ENCODE results near the gene BHLHE41. TPM values are rescaled to one million over a fixed set of nuclear protein-coding genes. Genes with fewer than 3 reads are reported as not detected.

BHLHE41 gene
- total RNA-seq, 1 experiment from 2014 or later = 7.6 TPM

DNA sequence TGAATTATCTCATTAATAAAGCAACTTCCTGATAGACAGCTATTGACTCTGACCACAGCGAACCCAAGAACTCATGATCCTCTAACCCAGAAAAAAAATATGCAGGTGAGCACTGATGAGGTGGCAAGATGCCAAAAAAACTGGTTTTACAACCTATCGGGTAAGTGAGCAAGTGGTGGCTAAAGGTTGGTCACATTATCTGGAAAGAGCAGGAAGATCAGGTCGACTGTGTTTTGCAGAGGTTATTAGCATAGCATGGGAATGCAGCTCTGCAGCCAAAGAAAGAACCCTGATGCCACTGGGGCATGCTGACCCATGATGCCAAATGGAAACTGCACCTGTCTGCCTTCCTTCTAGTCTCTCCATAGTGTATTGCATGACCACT lies 23.5 kb downstream of the BHLHE41 start:
- POLR2A ChIA-PET = no interaction called here
- no peak for ATAC-seq
- Mint-ChIP-seq H3K4me1 (peaks cover 14% of the 10 kb centered on the region), H3K9me3 (no peaks in the 10 kb centered on the region), H3K27ac (no peak overlapping the region), H3K27me3 (ENCODE audit: low read depth) (no peaks in the 10 kb centered on the region), H3K4me3 (no peak overlapping the region), H3K36me3 (no peaks in the 10 kb centered on the region)
- TF ChIP-seq, protein P1, sequence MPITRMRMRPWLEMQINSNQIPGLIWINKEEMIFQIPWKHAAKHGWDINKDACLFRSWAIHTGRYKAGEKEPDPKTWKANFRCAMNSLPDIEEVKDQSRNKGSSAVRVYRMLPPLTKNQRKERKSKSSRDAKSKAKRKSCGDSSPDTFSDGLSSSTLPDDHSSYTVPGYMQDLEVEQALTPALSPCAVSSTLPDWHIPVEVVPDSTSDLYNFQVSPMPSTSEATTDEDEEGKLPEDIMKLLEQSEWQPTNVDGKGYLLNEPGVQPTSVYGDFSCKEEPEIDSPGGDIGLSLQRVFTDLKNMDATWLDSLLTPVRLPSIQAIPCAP (CRISPR knock-in tag; IDR thresholded peaks at IDR 0.05) = no peak
- no peak for TF ChIP-seq ZNF232 (CRISPR knock-in tag; IDR thresholded peaks at IDR 0.05)
- TF ChIP-seq, protein P2, sequence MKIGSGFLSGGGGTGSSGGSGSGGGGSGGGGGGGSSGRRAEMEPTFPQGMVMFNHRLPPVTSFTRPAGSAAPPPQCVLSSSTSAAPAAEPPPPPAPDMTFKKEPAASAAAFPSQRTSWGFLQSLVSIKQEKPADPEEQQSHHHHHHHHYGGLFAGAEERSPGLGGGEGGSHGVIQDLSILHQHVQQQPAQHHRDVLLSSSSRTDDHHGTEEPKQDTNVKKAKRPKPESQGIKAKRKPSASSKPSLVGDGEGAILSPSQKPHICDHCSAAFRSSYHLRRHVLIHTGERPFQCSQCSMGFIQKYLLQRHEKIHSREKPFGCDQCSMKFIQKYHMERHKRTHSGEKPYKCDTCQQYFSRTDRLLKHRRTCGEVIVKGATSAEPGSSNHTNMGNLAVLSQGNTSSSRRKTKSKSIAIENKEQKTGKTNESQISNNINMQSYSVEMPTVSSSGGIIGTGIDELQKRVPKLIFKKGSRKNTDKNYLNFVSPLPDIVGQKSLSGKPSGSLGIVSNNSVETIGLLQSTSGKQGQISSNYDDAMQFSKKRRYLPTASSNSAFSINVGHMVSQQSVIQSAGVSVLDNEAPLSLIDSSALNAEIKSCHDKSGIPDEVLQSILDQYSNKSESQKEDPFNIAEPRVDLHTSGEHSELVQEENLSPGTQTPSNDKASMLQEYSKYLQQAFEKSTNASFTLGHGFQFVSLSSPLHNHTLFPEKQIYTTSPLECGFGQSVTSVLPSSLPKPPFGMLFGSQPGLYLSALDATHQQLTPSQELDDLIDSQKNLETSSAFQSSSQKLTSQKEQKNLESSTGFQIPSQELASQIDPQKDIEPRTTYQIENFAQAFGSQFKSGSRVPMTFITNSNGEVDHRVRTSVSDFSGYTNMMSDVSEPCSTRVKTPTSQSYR (CRISPR knock-in tag; IDR thresholded peaks at IDR 0.05) = no peak
- TF ChIP-seq, protein P3, sequence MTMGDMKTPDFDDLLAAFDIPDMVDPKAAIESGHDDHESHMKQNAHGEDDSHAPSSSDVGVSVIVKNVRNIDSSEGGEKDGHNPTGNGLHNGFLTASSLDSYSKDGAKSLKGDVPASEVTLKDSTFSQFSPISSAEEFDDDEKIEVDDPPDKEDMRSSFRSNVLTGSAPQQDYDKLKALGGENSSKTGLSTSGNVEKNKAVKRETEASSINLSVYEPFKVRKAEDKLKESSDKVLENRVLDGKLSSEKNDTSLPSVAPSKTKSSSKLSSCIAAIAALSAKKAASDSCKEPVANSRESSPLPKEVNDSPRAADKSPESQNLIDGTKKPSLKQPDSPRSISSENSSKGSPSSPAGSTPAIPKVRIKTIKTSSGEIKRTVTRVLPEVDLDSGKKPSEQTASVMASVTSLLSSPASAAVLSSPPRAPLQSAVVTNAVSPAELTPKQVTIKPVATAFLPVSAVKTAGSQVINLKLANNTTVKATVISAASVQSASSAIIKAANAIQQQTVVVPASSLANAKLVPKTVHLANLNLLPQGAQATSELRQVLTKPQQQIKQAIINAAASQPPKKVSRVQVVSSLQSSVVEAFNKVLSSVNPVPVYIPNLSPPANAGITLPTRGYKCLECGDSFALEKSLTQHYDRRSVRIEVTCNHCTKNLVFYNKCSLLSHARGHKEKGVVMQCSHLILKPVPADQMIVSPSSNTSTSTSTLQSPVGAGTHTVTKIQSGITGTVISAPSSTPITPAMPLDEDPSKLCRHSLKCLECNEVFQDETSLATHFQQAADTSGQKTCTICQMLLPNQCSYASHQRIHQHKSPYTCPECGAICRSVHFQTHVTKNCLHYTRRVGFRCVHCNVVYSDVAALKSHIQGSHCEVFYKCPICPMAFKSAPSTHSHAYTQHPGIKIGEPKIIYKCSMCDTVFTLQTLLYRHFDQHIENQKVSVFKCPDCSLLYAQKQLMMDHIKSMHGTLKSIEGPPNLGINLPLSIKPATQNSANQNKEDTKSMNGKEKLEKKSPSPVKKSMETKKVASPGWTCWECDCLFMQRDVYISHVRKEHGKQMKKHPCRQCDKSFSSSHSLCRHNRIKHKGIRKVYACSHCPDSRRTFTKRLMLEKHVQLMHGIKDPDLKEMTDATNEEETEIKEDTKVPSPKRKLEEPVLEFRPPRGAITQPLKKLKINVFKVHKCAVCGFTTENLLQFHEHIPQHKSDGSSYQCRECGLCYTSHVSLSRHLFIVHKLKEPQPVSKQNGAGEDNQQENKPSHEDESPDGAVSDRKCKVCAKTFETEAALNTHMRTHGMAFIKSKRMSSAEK (CRISPR knock-in tag; IDR thresholded peaks at IDR 0.05; ENCODE audit: borderline replicate concordance) = no peak
- TF ChIP-seq ZNF138 (CRISPR knock-in tag; conservative IDR thresholded peaks at IDR 0.05) = no peak
- no peak for TF ChIP-seq ZNF263 (CRISPR knock-in tag; IDR thresholded peaks at IDR 0.05; ENCODE audit: low read depth)
- TF ChIP-seq, protein P4, sequence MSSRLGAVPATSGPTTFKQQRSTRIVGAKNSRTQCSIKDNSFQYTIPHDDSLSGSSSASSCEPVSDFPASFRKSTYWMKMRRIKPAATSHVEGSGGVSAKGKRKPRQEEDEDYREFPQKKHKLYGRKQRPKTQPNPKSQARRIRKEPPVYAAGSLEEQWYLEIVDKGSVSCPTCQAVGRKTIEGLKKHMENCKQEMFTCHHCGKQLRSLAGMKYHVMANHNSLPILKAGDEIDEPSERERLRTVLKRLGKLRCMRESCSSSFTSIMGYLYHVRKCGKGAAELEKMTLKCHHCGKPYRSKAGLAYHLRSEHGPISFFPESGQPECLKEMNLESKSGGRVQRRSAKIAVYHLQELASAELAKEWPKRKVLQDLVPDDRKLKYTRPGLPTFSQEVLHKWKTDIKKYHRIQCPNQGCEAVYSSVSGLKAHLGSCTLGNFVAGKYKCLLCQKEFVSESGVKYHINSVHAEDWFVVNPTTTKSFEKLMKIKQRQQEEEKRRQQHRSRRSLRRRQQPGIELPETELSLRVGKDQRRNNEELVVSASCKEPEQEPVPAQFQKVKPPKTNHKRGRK (CRISPR knock-in tag; IDR thresholded peaks at IDR 0.05; ENCODE audit: borderline replicate concordance) = no peak
- no peak for TF ChIP-seq ETV6 (CRISPR knock-in tag; IDR thresholded peaks at IDR 0.05)
- no peak for TF ChIP-seq TEAD4 (CRISPR knock-in tag; IDR thresholded peaks at IDR 0.05)
- TF ChIP-seq FOXK1 (CRISPR knock-in tag; IDR thresholded peaks at IDR 0.05) = no peak
- TF ChIP-seq, protein P5, sequence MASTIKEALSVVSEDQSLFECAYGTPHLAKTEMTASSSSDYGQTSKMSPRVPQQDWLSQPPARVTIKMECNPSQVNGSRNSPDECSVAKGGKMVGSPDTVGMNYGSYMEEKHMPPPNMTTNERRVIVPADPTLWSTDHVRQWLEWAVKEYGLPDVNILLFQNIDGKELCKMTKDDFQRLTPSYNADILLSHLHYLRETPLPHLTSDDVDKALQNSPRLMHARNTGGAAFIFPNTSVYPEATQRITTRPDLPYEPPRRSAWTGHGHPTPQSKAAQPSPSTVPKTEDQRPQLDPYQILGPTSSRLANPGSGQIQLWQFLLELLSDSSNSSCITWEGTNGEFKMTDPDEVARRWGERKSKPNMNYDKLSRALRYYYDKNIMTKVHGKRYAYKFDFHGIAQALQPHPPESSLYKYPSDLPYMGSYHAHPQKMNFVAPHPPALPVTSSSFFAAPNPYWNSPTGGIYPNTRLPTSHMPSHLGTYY (CRISPR knock-in tag; IDR thresholded peaks at IDR 0.05) = no peak
- TF ChIP-seq, protein P6, sequence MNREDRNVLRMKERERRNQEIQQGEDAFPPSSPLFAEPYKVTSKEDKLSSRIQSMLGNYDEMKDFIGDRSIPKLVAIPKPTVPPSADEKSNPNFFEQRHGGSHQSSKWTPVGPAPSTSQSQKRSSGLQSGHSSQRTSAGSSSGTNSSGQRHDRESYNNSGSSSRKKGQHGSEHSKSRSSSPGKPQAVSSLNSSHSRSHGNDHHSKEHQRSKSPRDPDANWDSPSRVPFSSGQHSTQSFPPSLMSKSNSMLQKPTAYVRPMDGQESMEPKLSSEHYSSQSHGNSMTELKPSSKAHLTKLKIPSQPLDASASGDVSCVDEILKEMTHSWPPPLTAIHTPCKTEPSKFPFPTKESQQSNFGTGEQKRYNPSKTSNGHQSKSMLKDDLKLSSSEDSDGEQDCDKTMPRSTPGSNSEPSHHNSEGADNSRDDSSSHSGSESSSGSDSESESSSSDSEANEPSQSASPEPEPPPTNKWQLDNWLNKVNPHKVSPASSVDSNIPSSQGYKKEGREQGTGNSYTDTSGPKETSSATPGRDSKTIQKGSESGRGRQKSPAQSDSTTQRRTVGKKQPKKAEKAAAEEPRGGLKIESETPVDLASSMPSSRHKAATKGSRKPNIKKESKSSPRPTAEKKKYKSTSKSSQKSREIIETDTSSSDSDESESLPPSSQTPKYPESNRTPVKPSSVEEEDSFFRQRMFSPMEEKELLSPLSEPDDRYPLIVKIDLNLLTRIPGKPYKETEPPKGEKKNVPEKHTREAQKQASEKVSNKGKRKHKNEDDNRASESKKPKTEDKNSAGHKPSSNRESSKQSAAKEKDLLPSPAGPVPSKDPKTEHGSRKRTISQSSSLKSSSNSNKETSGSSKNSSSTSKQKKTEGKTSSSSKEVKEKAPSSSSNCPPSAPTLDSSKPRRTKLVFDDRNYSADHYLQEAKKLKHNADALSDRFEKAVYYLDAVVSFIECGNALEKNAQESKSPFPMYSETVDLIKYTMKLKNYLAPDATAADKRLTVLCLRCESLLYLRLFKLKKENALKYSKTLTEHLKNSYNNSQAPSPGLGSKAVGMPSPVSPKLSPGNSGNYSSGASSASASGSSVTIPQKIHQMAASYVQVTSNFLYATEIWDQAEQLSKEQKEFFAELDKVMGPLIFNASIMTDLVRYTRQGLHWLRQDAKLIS (CRISPR knock-in tag; IDR thresholded peaks at IDR 0.05; ENCODE audit: borderline replicate concordance) = no peak
- TF ChIP-seq, protein P7, sequence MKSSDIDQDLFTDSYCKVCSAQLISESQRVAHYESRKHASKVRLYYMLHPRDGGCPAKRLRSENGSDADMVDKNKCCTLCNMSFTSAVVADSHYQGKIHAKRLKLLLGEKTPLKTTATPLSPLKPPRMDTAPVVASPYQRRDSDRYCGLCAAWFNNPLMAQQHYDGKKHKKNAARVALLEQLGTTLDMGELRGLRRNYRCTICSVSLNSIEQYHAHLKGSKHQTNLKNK (CRISPR knock-in tag; IDR thresholded peaks at IDR 0.05) = no peak
- TF ChIP-seq, protein P8, sequence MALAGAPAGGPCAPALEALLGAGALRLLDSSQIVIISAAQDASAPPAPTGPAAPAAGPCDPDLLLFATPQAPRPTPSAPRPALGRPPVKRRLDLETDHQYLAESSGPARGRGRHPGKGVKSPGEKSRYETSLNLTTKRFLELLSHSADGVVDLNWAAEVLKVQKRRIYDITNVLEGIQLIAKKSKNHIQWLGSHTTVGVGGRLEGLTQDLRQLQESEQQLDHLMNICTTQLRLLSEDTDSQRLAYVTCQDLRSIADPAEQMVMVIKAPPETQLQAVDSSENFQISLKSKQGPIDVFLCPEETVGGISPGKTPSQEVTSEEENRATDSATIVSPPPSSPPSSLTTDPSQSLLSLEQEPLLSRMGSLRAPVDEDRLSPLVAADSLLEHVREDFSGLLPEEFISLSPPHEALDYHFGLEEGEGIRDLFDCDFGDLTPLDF (CRISPR knock-in tag; IDR thresholded peaks at IDR 0.05) = no peak
- no peak for TF ChIP-seq SMAD3 (CRISPR knock-in tag; IDR thresholded peaks at IDR 0.05; ENCODE audit: borderline replicate concordance)
- TF ChIP-seq CREM (CRISPR knock-in tag; IDR thresholded peaks at IDR 0.05) = no peak
- TF ChIP-seq, protein P9, sequence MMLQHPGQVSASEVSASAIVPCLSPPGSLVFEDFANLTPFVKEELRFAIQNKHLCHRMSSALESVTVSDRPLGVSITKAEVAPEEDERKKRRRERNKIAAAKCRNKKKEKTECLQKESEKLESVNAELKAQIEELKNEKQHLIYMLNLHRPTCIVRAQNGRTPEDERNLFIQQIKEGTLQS (CRISPR knock-in tag; conservative IDR thresholded peaks at IDR 0.05) = no peak
- TF ChIP-seq ZNF416 (CRISPR knock-in tag; IDR thresholded peaks at IDR 0.05) = no peak
- no peak for TF ChIP-seq NR2C2 (CRISPR knock-in tag; IDR thresholded peaks at IDR 0.05)
- TF ChIP-seq IRF2 (CRISPR knock-in tag; IDR thresholded peaks at IDR 0.05; ENCODE audit: borderline replicate concordance, low read depth) = no peak
- CTCF ChIA-PET = interaction anchor here (0.7 to 1.2 kb wide), 3 partner anchors 9 to 600 kb away, joined by 3 read pairs; no protein-coding TSS in a partner anchor
- no peak for DNase-seq (ENCODE audit: low spot score)

All from WTC11 (cell line).